ENCODE results near the gene KAT6B.
"Not testable (repeated sequence)": the region's sequence is repeated elsewhere in the genome, so short reads cannot be mapped to it uniquely, and the experiment has no call there.

KAT6B gene

GRCh38 chr10:74919671-74920070 lies 93.3 kb downstream of the KAT6B start (continued):
- TF ChIP-seq ZSCAN5A (tag by site-specific recombination; IDR thresholded peaks at IDR 0.05) (0 out of 2 replicates have a peak, but pooled peaks have one; percentile 20), KLF8 (tag by site-specific recombination; IDR thresholded peaks at IDR 0.05) (peak; percentile 19; the same call in 1 of the 2 replicates)

- CTCF ChIA-PET, result interaction anchor here (0.6 to 0.8 kb wide), 2 partner anchors 28 to 329 kb away, joined by 3 to 4 read pairs; no protein-coding TSS in a partner anchor
- H3K9me3 ChIP-seq (ENCODE audit: control insufficient read depth, insufficient read depth, low read depth, low read length); H3K36me3 ChIP-seq (ENCODE audit: control insufficient read depth in 2 of 2, insufficient read depth in 1 of 2, low read length in 2 of 2); H3K4me3 ChIP-seq (ENCODE audit: low read depth, low read length); H3K27ac ChIP-seq (ENCODE audit: extremely low read depth, low read depth, low read length): not testable (repeated sequence)
- POLR2A ChIA-PET, result interaction anchor here (0.6 to 1.1 kb wide), 3 partner anchors 12 to 126 kb away, joined by 3 to 4 read pairs (median 3); no protein-coding TSS in a partner anchor
- peaks cover 27% of the 10 kb centered on the region for H3K4me1 ChIP-seq (ENCODE audit: control insufficient read depth, insufficient read depth, low read length)
Measured at GRCh38 chr10:74921070-74921469, 94.7 kb downstream of the KAT6B start.

- H3K9me3 ChIP-seq (ENCODE audit: control insufficient read depth, insufficient read depth, low read depth, low read length), result no peaks in the 10 kb centered on the region; the same call in 1 of the 2 replicates
- H3K27ac ChIP-seq (ENCODE audit: extremely low read depth, low read depth, low read length), result no peak overlapping the region
- H3K4me1 ChIP-seq (ENCODE audit: control insufficient read depth, insufficient read depth, low read length), result peaks cover 27% of the 10 kb centered on the region
- ChIA-PET POLR2A (interaction anchor here (0.6 to 1.1 kb wide), 4 partner anchors 11 to 126 kb away, joined by 3 to 4 read pairs (median 3); no protein-coding TSS in a partner anchor), CTCF (interaction anchor here (0.6 to 0.8 kb wide), 2 partner anchors 29 to 689 kb away, joined by 3 read pairs; no protein-coding TSS in a partner anchor)
- H3K4me3 ChIP-seq (ENCODE audit: low read depth, low read length), result no peak overlapping the region
- no peaks in the 10 kb centered on the region for H3K36me3 ChIP-seq (ENCODE audit: control insufficient read depth in 2 of 2, insufficient read depth in 1 of 2, low read length in 2 of 2)
- TF ChIP-seq ZBTB8A (tag by site-specific recombination; IDR thresholded peaks at IDR 0.05), result no peak
- TF ChIP-seq ZNF148 (tag by site-specific recombination; IDR thresholded peaks at IDR 0.05; ENCODE audit: borderline replicate concordance), result no peak
- TF ChIP-seq MEIS1 (CRISPR knock-in tag; IDR thresholded peaks at IDR 0.05; ENCODE audit: borderline replicate concordance), result no peak
- TF ChIP-seq HIC1 (tag by site-specific recombination; IDR thresholded peaks at IDR 0.05), result peak; percentile 61; the same call in 1 of the 2 replicates
- peak; percentile 94 for TF ChIP-seq ZIC2 (tag by site-specific recombination; IDR thresholded peaks at IDR 0.05)
- TF ChIP-seq ZNF133 (tag by site-specific recombination; IDR thresholded peaks at IDR 0.05), result no peak
- TF ChIP-seq ZFP37 (tag by site-specific recombination; IDR thresholded peaks at IDR 0.05), result no peak
- no peak for TF ChIP-seq INSM2 (tag by site-specific recombination; IDR thresholded peaks at IDR 0.05)
- no peak for TF ChIP-seq MYNN (tag by site-specific recombination; IDR thresholded peaks at IDR 0.05; ENCODE audit: borderline replicate concordance)
- TF ChIP-seq ZBTB10 (tag by site-specific recombination; IDR thresholded peaks at IDR 0.05), result no peak
- TF ChIP-seq ZBTB6 (tag by site-specific recombination; IDR thresholded peaks at IDR 0.05), result no peak
- TF ChIP-seq ZNF585B (tag by site-specific recombination; IDR thresholded peaks at IDR 0.05), result no peak
- peak; percentile 57; the same call in 1 of the 2 replicates for TF ChIP-seq WT1 (tag by site-specific recombination; IDR thresholded peaks at IDR 0.05)
- TF ChIP-seq ZFP69B (tag by site-specific recombination; IDR thresholded peaks at IDR 0.05), result no peak
- no peak; the same call in 1 of the 2 replicates for TF ChIP-seq TCF7L2 (IDR thresholded peaks at IDR 0.05; ENCODE audit: borderline replicate concordance, low read depth, low read length)
Measured at GRCh38 chr10:74921744-74922143, 95.3 kb downstream of the KAT6B start.

Data from HEK293 (cell line).